HepG2 (cell line): ENCODE results near the gene GPX5. TPM values are rescaled to one million over a fixed set of nuclear protein-coding genes. Genes with fewer than 3 reads are reported as not detected.

ENCODE experiments used
- ATAC-seq: fragments of 200-7000 bp; cut with Tn5 transposase; 3 replicates; pipeline ENCODE4 v1.9.1; 2020; ENCODE audit warnings: mild to moderate bottlenecking, moderate library complexity
- BruUV-seq: library from RNA; stranded (reverse); fragments of 400-500 nt; replicated peaks from 2 replicates; lab custom pipeline; 2021; lab: Mats Ljungman, UMichigan
- CTCF ChIA-PET: fragments of 300-600 bp; formaldehyde crosslinking; extraction: SDS; loops from one replicate; lab custom pipeline; 2021; ENCODE audit warnings: low total read pairs, inconsistent platforms, low intra/inter-chr PET ratio; lab: Yijun Ruan, JAX
- POLR2A ChIA-PET: fragments of 350-600 bp; sonication (Branson Sonifier 250); formaldehyde crosslinking; loops from one replicate; lab custom pipeline; 2020; ENCODE audit warnings: antibody characterized with exemption, inconsistent platforms; lab: Yijun Ruan, JAX
- DNase-seq: peaks from one replicate; pipeline ENCODE4 v3.0.0-alpha.2; 2015; ENCODE audit warnings: low spot score
- FAIRE-seq: peaks from 3 replicates; lab custom pipeline; 2011; peaks lifted over from hg19 to GRCh38; lab: Jason Lieb, UNC
- H2AFZ ChIP-seq: one replicate; pipeline ENCODE4 v1.6.1; 2011; ENCODE audit warnings: low read length, inconsistent platforms
- H3K27ac ChIP-seq: fragments of 300-600 bp; 3 replicates; pipeline ENCODE4 v1.8.0; 2011; ENCODE audit warnings: mixed run types, mild to moderate bottlenecking, mixed read lengths, low read length, inconsistent platforms; ENCODE audit not compliant: insufficient read depth; ENCODE audit errors: extremely low read length
- H3K27me3 ChIP-seq, 2 experiments: fragments of 200-600 bp in 1 of 2; 2 replicates in 1 of 2; 3 replicates in 1 of 2; pipeline versions ENCODE4 v1.6.0 to v1.8.0; 2011; ENCODE audit warnings: low read length in 2 of 2, mild to moderate bottlenecking in 2 of 2, moderate library complexity in 2 of 2, inconsistent platforms in 1 of 2; ENCODE audit not compliant: insufficient read depth in 2 of 2, control insufficient read depth in 1 of 2
- H3K36me3 ChIP-seq, 2 experiments: fragments of 200-600 bp in 1 of 2; replicated peaks in 1 of 2; 2 replicates in 1 of 2; 3 replicates in 1 of 2; pipeline versions ENCODE4 v1.5.1 to v1.8.0; 2011; ENCODE audit warnings: low read length in 2 of 2, inconsistent platforms in 1 of 2; ENCODE audit not compliant: insufficient read depth in 2 of 2, control insufficient read depth in 1 of 2
- H3K4me1 ChIP-seq: 2 replicates; pipeline ENCODE4 v1.5.1; 2012; ENCODE audit warnings: low read length, inconsistent platforms; ENCODE audit not compliant: insufficient read depth
- H3K4me2 ChIP-seq: 2 replicates; pipeline ENCODE4 v1.6.0; 2011; ENCODE audit warnings: low read depth, low read length, inconsistent platforms
- H3K4me3 ChIP-seq, 3 experiments: fragments of 200-600 bp in 1 of 3; sonication (generic), shearing (Covaris generic) in 1 of 3; replicated peaks in 1 of 3; 2 replicates each; pipeline ENCODE4 v1.5.1; 2011 to 2016; ENCODE audit warnings: low read length in 3 of 3, inconsistent platforms in 2 of 3, low read depth in 2 of 3, mild to moderate bottlenecking in 2 of 3, control low read depth in 1 of 3, mixed read lengths in 1 of 3; ENCODE audit not compliant: insufficient read depth in 1 of 3
- H3K79me2 ChIP-seq: one replicate; pipeline ENCODE4 v1.6.1; 2011; ENCODE audit warnings: low read length, inconsistent platforms; ENCODE audit not compliant: insufficient read depth
- H3K9ac ChIP-seq: 2 replicates; pipeline ENCODE4 v1.6.0; 2011; ENCODE audit warnings: mild to moderate bottlenecking, low read depth, low read length, inconsistent platforms; ENCODE audit not compliant: insufficient read depth
- H3K9me3 ChIP-seq: 2 replicates; pipeline ENCODE4 v1.5.1; 2012; ENCODE audit warnings: mild to moderate bottlenecking, low read length
- H4K20me1 ChIP-seq: 2 replicates; pipeline ENCODE4 v1.6.0; 2011; ENCODE audit warnings: inconsistent platforms, mild to moderate bottlenecking, low read length, moderate library complexity; ENCODE audit not compliant: insufficient read depth
- BORCS8-MEF2B ChIP-seq: sonication (generic); formaldehyde crosslinking; IDR thresholded peaks from 2 replicates; pipeline ENCODE4 v1.8.0; 2022; ENCODE audit warnings: mild to moderate bottlenecking, missing genetic modification reagents
- CENPBD1 ChIP-seq: sonication (generic); formaldehyde crosslinking; IDR thresholded peaks from 2 replicates; pipeline ENCODE4 v1.8.0; 2022; ENCODE audit warnings: missing genetic modification reagents, low read depth, mild to moderate bottlenecking, borderline replicate concordance
- ETV5 ChIP-seq: IDR thresholded peaks from 2 replicates; pipeline ENCODE4 v1.6.1; 2018; ENCODE audit warnings: missing biosample characterization, missing genetic modification reagents, inconsistent platforms, borderline replicate concordance
- JUNB ChIP-seq: sonication (generic); formaldehyde crosslinking; IDR thresholded peaks from 2 replicates; pipeline ENCODE4 v1.8.0; 2022; ENCODE audit warnings: missing genetic modification reagents, mild to moderate bottlenecking, borderline replicate concordance
- KDM3A ChIP-seq: IDR thresholded peaks from 2 replicates; pipeline ENCODE4 v1.6.1; 2018; ENCODE audit warnings: low read depth, missing compliant biosample characterization
- MYNN ChIP-seq: sonication (generic); formaldehyde crosslinking; IDR thresholded peaks from 2 replicates; pipeline ENCODE4 v1.4.0; 2020; ENCODE audit warnings: mild to moderate bottlenecking, low read depth, missing genetic modification reagents
- NFIC ChIP-seq: IDR thresholded peaks from 2 replicates; pipeline ENCODE4 v1.6.1; 2012; ENCODE audit warnings: mild to moderate bottlenecking, low read length, inconsistent platforms
- NRL ChIP-seq: sonication (generic); formaldehyde crosslinking; IDR thresholded peaks from 2 replicates; pipeline ENCODE4 v1.5.0; 2020; ENCODE audit warnings: missing genetic modification reagents, mild to moderate bottlenecking, moderate library complexity, borderline replicate concordance
- PAWR ChIP-seq: sonication (generic); formaldehyde crosslinking; IDR thresholded peaks from 2 replicates; pipeline ENCODE4 v1.4.0; 2020; ENCODE audit warnings: missing genetic modification reagents, mild to moderate bottlenecking, borderline replicate concordance
- PHB2 ChIP-seq: fragments of 450-650 bp; IDR thresholded peaks from 2 replicates; pipeline ENCODE4 v1.6.1; 2018; ENCODE audit not compliant: partially characterized antibody
- SPEN ChIP-seq: sonication (generic); formaldehyde crosslinking; IDR thresholded peaks from 2 replicates; pipeline ENCODE4 v1.5.1; 2020; ENCODE audit warnings: low read depth, mild to moderate bottlenecking, missing genetic modification reagents
- TP53 ChIP-seq: sonication (generic); formaldehyde crosslinking; conservative IDR thresholded peaks from 2 replicates; pipeline ENCODE4 v1.4.0; 2020; ENCODE audit warnings: missing genetic modification reagents
- ZBTB1 ChIP-seq: sonication (generic); formaldehyde crosslinking; IDR thresholded peaks from 2 replicates; pipeline ENCODE4 v1.4.0; 2020; ENCODE audit warnings: missing genetic modification reagents, borderline replicate concordance
- ZNF274 ChIP-seq: sonication (generic); formaldehyde crosslinking; IDR thresholded peaks from 2 replicates; pipeline ENCODE4 v1.5.1; 2020; ENCODE audit warnings: mild to moderate bottlenecking, missing genetic modification reagents
- ZNF296 ChIP-seq: sonication (generic); formaldehyde crosslinking; conservative IDR thresholded peaks from 2 replicates; pipeline ENCODE4 v1.5.0; 2020; ENCODE audit warnings: mild to moderate bottlenecking, missing genetic modification reagents
- WGBS: methylation state at CpG from one replicate; pipeline ENCODE4 v1.1.6; 2017; ENCODE audit warnings: low lambda C conversion rate; 5-methylcytosine and 5-hydroxymethylcytosine counted together
- in situ Hi-C: cut with HindIII; loops from 2 replicates; pipeline ENCODE4 v1.10.0; 2017; ENCODE audit warnings: low pct_unique_long_range_greater_than_20kb; ENCODE audit not compliant: extremely low pct_ligation_motif_present
- intact Hi-C: fragments of 100-400 bp; cut with micrococcal nuclease; formaldehyde crosslinking; loops from one replicate; pipeline ENCODE4 v1.10.0; 2022; ENCODE audit not compliant: unreplicated experiment
- polyA plus RNA-seq, 8 experiments: library from polyadenylated mRNA; depleted of rRNA in 3 of 8; stranded (reverse) in 7 of 8; unstranded in 1 of 8; fragments of >200 nt; fragmentation: Illumina TruSeq in 4 of 8; extraction: Trizol in 4 of 8; gene quantifications; 2 replicates each; pipeline versions ENCODE4 v1.2.1 to v1.2.3, GENCODE V29; 2011 to 2016; ENCODE audit warnings: low read depth in 4 of 8, missing spikeins in 1 of 8, mixed read lengths in 1 of 8; ENCODE audit not compliant: insufficient read depth in 1 of 8
- total RNA-seq, 5 experiments: library from RNA; depleted of rRNA; stranded (reverse); fragments of >200 nt; fragmentation: Illumina TruSeq; extraction: Trizol; gene quantifications; 2 replicates each; pipeline ENCODE4 v1.2.3, GENCODE V29; 2016; ENCODE audit warnings: low read depth in 1 of 5
- TF ChIP-seq, protein P1 (sequence below): sonication (generic); formaldehyde crosslinking; conservative IDR thresholded peaks from 2 replicates; pipeline ENCODE4 v1.8.1; 2023; ENCODE audit warnings: missing genetic modification reagents
- TF ChIP-seq, protein P2 (sequence below): sonication (generic); formaldehyde crosslinking; IDR thresholded peaks from 2 replicates; pipeline ENCODE4 v1.4.0; 2020; ENCODE audit warnings: missing genetic modification reagents

GPX5 gene
- total and polyA plus RNA-seq, 2 of the 13 experiments (the other 11 are each of a cell fraction or from before 2014, with no cell fraction given): not detected

DNA sequence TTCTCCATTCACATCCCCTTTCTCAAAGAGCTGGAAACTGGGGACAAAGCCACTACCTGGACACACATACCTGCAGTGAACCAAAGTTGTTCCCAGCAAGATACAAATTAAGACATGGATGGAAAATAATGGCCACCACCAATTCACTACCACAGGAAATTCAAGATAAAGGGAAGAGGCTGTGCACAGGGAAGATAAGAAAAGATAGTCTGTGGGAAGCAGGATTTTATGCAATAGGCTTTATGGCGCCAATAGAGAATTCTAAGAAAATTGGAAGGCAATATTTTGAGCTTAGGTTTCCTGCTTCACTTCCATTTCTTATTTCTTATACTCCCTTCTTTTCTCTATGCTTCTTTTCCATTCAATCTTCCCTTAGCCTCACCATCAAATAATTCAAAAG is 19.9 kb upstream of the GPX5 start:
- H3K9me3 ChIP-seq: no peaks in the 10 kb centered on the region
- no peaks in the 10 kb centered on the region for H3K36me3 ChIP-seq
- peaks cover 2 to 3% of the 10 kb centered on the region in 2 experiments; a peak in 3 of 5 replicates for H3K27me3 ChIP-seq
- ATAC-seq (no peak), DNase-seq (no peak), FAIRE-seq (no peak)
- H3K4me2 ChIP-seq: no peak overlapping the region
- H3K9ac ChIP-seq: no peak overlapping the region
- ChIA-PET POLR2A (no interaction called here), CTCF (no interaction called here)
- H3K27ac ChIP-seq: no peak overlapping the region
- TF ChIP-seq, protein P1, sequence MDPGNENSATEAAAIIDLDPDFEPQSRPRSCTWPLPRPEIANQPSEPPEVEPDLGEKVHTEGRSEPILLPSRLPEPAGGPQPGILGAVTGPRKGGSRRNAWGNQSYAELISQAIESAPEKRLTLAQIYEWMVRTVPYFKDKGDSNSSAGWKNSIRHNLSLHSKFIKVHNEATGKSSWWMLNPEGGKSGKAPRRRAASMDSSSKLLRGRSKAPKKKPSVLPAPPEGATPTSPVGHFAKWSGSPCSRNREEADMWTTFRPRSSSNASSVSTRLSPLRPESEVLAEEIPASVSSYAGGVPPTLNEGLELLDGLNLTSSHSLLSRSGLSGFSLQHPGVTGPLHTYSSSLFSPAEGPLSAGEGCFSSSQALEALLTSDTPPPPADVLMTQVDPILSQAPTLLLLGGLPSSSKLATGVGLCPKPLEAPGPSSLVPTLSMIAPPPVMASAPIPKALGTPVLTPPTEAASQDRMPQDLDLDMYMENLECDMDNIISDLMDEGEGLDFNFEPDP (CRISPR knock-in tag): no peak
- TF ChIP-seq ZBTB1 (no peak), KDM3A (no peak), ETV5 (CRISPR knock-in tag) (no peak), CENPBD1 (CRISPR knock-in tag) (no peak), ZNF274 (CRISPR knock-in tag) (no peak), ZNF296 (no peak), BORCS8-MEF2B (CRISPR knock-in tag) (no peak), NRL (CRISPR knock-in tag) (no peak), PHB2 (no peak), SPEN (CRISPR knock-in tag) (no peak), JUNB (CRISPR knock-in tag) (no peak), MYNN (CRISPR knock-in tag) (no peak), TP53 (CRISPR knock-in tag) (no peak), NFIC (no peak), PAWR (CRISPR knock-in tag) (no peak)
- TF ChIP-seq, protein P2, sequence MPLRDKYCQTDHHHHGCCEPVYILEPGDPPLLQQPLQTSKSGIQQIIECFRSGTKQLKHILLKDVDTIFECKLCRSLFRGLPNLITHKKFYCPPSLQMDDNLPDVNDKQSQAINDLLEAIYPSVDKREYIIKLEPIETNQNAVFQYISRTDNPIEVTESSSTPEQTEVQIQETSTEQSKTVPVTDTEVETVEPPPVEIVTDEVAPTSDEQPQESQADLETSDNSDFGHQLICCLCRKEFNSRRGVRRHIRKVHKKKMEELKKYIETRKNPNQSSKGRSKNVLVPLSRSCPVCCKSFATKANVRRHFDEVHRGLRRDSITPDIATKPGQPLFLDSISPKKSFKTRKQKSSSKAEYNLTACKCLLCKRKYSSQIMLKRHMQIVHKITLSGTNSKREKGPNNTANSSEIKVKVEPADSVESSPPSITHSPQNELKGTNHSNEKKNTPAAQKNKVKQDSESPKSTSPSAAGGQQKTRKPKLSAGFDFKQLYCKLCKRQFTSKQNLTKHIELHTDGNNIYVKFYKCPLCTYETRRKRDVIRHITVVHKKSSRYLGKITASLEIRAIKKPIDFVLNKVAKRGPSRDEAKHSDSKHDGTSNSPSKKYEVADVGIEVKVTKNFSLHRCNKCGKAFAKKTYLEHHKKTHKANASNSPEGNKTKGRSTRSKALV (CRISPR knock-in tag): no peak
- no peak overlapping the region for H3K4me3 ChIP-seq
- H4K20me1 ChIP-seq: no peaks in the 10 kb centered on the region
- no peaks in the 10 kb centered on the region for H3K79me2 ChIP-seq
- 36% methylated on average over 1 of the region's 1 CpG for WGBS
- peaks cover 8% of the 10 kb centered on the region; the same call in 1 of the 2 replicates for H3K4me1 ChIP-seq
- intact Hi-C loops (no loop called here), in situ Hi-C loops (no loop called here)
- H2AFZ ChIP-seq: no peak overlapping the region
- BruUV-seq: no TSS peak
